Measurements from ENCODE around the gene MIA.

- no peak for TF ChIP-seq GLIS3 (CRISPR knock-in tag; IDR thresholded peaks at IDR 0.05)
- no peak for TF ChIP-seq ISL1 (CRISPR knock-in tag; IDR thresholded peaks at IDR 0.05)
- no peak for TF ChIP-seq CREB5 (CRISPR knock-in tag; IDR thresholded peaks at IDR 0.05; ENCODE audit: low read depth)
- no peak for TF ChIP-seq PPARA (CRISPR knock-in tag; IDR thresholded peaks at IDR 0.05; ENCODE audit: borderline replicate concordance)
- TF ChIP-seq OSR1 (CRISPR knock-in tag; IDR thresholded peaks at IDR 0.05): no peak
- no peak for TF ChIP-seq ARNTL (CRISPR knock-in tag; IDR thresholded peaks at IDR 0.05; ENCODE audit: borderline replicate concordance, low read depth)
- no peak for TF ChIP-seq RARB (CRISPR knock-in tag; IDR thresholded peaks at IDR 0.05)
- no peak for TF ChIP-seq POU6F1 (CRISPR knock-in tag; IDR thresholded peaks at IDR 0.05; ENCODE audit: borderline replicate concordance, low read depth)
- TF ChIP-seq, protein P1, sequence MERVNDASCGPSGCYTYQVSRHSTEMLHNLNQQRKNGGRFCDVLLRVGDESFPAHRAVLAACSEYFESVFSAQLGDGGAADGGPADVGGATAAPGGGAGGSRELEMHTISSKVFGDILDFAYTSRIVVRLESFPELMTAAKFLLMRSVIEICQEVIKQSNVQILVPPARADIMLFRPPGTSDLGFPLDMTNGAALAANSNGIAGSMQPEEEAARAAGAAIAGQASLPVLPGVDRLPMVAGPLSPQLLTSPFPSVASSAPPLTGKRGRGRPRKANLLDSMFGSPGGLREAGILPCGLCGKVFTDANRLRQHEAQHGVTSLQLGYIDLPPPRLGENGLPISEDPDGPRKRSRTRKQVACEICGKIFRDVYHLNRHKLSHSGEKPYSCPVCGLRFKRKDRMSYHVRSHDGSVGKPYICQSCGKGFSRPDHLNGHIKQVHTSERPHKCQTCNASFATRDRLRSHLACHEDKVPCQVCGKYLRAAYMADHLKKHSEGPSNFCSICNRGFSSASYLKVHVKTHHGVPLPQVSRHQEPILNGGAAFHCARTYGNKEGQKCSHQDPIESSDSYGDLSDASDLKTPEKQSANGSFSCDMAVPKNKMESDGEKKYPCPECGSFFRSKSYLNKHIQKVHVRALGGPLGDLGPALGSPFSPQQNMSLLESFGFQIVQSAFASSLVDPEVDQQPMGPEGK (CRISPR knock-in tag; IDR thresholded peaks at IDR 0.05; ENCODE audit: borderline replicate concordance): no peak
- no peak for TF ChIP-seq CSRNP3 (CRISPR knock-in tag; IDR thresholded peaks at IDR 0.05)
- no peak for TF ChIP-seq SNAI2 (CRISPR knock-in tag; IDR thresholded peaks at IDR 0.05)
These were observed 5.3 kb downstream of the MIA start for GRCh38 chr19:40780582-40780981.

All from SK-N-SH treated with all-trans-retinoic acid at 6 μM for 48 hours (cell line).